ENCODE data around the gene NDUFAF5.
"Not testable (repeated sequence)": the region's sequence is repeated elsewhere in the genome, so short reads cannot be mapped to it uniquely, and the experiment has no call there.

The NDUFAF5 gene

DNA sequence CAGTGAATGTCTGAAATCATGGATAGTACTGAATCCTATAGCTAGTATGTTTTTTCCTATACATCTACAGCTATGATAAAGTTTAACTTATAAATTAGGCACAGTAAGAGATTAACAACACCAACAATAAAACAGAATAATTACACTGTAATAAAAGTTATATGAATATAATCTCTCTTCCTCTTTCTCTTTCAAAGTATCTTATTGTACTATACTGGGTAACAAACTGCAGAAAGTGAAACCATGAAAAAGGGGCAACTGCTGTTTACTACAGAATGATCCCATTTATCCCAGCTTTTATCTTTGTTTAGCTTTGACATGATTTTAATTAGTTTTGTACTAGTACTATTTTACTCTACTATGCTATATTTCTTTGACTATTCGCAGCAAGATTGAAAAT, 25.9 kb upstream of the NDUFAF5 start:
- DNase-seq (ENCODE audit: low spot score), result no peak
- TF ChIP-seq, protein P1, sequence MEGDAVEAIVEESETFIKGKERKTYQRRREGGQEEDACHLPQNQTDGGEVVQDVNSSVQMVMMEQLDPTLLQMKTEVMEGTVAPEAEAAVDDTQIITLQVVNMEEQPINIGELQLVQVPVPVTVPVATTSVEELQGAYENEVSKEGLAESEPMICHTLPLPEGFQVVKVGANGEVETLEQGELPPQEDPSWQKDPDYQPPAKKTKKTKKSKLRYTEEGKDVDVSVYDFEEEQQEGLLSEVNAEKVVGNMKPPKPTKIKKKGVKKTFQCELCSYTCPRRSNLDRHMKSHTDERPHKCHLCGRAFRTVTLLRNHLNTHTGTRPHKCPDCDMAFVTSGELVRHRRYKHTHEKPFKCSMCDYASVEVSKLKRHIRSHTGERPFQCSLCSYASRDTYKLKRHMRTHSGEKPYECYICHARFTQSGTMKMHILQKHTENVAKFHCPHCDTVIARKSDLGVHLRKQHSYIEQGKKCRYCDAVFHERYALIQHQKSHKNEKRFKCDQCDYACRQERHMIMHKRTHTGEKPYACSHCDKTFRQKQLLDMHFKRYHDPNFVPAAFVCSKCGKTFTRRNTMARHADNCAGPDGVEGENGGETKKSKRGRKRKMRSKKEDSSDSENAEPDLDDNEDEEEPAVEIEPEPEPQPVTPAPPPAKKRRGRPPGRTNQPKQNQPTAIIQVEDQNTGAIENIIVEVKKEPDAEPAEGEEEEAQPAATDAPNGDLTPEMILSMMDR (IDR thresholded peaks at IDR 0.05; ENCODE audit: extremely low read depth, insufficient read depth, missing control alignments), result no peak
- in situ Hi-C loops (cut with MboI; ENCODE audit: low pct_unique_long_range_greater_than_20kb, low sequenced_read_pairs, unreplicated experiment), result loop anchor here (25.0 kb wide), 2 partner anchors 297 to 647 kb away; no protein-coding TSS in a partner anchor

DNA sequence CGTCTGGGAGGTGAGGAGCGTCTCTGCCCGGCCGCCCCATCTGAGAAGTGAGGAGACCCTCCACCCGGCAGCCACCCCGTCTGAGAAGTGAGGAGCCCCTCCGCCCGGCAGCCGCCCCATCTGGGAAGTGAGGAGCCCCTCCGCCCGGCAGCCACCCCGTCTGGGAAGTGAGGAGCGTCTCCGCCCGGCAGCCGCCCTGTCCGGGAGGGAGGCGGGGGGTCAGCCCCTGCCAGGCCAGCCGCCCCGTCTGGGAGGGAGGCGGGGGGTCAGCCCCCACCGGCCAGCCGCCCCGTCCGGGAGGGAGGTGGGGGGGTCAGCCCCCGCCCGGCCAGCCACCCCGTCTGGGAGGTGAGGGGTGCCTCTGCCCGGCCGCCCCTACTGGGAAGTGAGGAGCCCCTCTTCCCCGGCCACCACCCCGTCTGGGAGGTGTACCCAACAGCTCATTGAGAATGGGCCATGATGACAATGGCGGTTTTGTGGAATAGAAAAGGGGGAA, 24.3 kb upstream of the NDUFAF5 start:
- not testable (repeated sequence) for DNase-seq (ENCODE audit: low spot score)
- in situ Hi-C loops (cut with MboI; ENCODE audit: low pct_unique_long_range_greater_than_20kb, low sequenced_read_pairs, unreplicated experiment), result loop anchor here (25.0 kb wide), 2 partner anchors 298 to 648 kb away; no protein-coding TSS in a partner anchor

DNA sequence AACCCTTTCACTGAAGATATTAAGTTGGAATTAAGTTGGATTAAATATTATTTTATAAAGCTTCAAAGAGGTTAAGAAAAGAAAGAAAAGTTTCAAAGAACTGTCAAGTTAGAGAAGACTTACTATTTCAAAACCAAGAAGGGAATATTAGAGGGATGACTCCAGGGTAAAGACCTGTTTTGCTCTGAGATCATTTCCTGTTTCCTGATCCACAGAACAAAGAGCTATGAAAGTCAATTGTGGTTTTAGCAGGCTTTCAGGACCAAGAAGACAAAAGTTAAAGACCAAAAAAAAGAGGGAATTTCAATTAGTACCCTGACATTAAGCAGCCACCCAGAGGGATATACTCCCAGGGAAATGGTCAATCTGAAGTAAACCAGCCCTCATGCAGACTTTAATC, 19.5 kb upstream of the NDUFAF5 start:
- no peak for DNase-seq (ENCODE audit: low spot score)
- TF ChIP-seq, protein P1 (IDR thresholded peaks at IDR 0.05; ENCODE audit: extremely low read depth, insufficient read depth, missing control alignments), result no peak
- in situ Hi-C loops (cut with MboI; ENCODE audit: low pct_unique_long_range_greater_than_20kb, low sequenced_read_pairs, unreplicated experiment), result loop anchor here (25.0 kb wide), 2 partner anchors 303 to 653 kb away; no protein-coding TSS in a partner anchor

DNA sequence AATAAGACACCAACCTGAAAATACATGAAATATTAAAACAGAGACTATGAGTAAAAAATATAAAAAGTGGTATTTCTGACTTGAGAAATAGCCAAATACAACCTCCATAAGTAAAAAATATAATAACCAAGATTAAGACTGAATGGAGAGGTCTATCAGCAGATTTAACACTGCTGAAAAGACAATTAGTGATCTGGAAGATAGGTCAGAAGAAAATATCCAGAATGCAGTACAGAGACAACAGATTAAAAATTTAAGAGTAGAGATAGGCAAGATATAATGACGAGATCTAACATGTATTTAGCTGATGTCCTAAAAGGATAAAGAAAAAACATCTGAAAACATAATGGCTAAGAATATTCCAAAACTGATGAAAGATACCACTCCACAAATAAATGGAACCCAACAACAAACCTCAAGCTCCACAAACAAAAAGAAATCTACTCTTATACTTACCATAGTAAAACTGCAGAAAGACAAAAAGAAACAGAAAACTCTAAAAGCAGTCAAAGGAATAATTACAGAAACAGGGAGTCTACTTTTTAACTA, 18.9 kb upstream of the NDUFAF5 start:
- TF ChIP-seq, protein P1 (IDR thresholded peaks at IDR 0.05; ENCODE audit: extremely low read depth, insufficient read depth, missing control alignments), result no peak
- in situ Hi-C loops (cut with MboI; ENCODE audit: low pct_unique_long_range_greater_than_20kb, low sequenced_read_pairs, unreplicated experiment), result loop anchor here (25.0 kb wide), 2 partner anchors 304 to 654 kb away; no protein-coding TSS in a partner anchor
- DNase-seq (ENCODE audit: low spot score), result no peak

DNA sequence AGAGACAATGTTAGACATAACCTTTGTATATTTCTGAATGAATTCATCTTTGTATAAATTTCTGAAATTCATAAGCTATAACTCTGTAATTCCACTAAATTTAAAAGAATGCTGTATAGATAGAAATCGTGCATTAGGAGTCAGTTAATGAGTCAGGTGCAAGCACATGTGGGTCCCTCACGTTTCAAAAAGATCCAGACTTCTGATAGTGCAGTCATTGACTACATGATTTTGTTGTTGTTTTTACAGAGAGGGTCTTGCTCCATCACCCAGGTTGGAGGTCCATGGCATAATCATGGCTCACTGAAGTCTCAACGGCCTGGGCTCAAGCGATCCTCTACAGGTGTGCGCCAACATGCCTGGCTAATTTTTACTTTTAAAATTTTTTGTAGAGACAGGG, 14.7 kb upstream of the NDUFAF5 start:
- in situ Hi-C loops (cut with MboI; ENCODE audit: low pct_unique_long_range_greater_than_20kb, low sequenced_read_pairs, unreplicated experiment), result loop anchor here (25.0 kb wide), 2 partner anchors 308 to 658 kb away; no protein-coding TSS in a partner anchor
- TF ChIP-seq, protein P1 (IDR thresholded peaks at IDR 0.05; ENCODE audit: extremely low read depth, insufficient read depth, missing control alignments), result no peak

DNA sequence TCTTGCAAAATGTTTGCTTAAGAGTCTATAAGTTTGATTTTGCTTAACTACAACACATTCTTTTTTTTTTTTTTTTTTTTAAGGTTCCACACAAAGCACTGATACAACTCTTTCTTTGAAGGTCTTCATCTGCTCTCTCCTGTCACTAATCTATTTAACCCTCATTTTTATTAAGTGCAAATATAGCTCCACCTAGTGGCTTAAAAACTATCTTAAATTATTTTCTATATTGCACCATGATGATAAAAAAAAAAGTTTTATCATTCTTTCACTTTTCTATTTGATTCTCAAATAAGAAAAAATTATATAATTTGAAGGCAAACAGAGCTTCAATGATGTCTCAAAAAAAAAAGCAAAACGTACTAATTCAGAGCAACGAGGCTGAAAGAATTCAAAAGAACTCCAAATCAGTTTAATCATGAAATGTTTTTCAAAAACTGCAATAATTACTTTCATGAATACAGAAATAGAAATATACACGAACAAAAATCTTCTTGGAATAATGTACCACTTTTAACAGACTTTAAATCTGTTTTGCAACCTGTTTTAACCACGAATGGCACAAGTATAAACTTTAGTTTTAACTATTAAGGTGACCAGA, 12.9 kb upstream of the NDUFAF5 start:
- in situ Hi-C loops (cut with MboI; ENCODE audit: low pct_unique_long_range_greater_than_20kb, low sequenced_read_pairs, unreplicated experiment), result loop anchor here (25.0 kb wide), 2 partner anchors 310 to 660 kb away; no protein-coding TSS in a partner anchor
- TF ChIP-seq, protein P1 (IDR thresholded peaks at IDR 0.05; ENCODE audit: extremely low read depth, insufficient read depth, missing control alignments), result no peak
- DNase-seq (ENCODE audit: low spot score), result no peak

More for the DNA sequence above, 14.7 kb upstream of the NDUFAF5 start:
- DNase-seq (ENCODE audit: low spot score), result no peak

DNA sequence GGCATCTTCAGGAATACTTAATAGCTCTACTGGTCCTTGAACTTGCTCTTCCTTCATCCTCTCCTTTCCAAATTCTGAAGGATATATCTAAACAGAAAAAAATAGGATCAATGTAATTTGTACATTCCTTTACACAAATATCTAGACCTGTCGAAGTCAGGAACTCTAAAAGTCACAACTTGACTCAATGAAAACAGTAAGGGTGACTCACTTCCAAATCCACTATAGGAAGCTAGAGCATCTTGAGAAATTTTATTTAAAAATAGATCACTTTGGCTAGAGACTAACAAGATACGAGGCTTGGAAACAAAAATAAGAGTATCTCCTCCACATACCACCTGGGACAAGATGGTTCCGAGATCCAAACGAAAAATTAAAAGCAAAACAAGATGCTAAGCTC, 12.3 kb upstream of the NDUFAF5 start:
- TF ChIP-seq, protein P1 (IDR thresholded peaks at IDR 0.05; ENCODE audit: extremely low read depth, insufficient read depth, missing control alignments), result no peak
- no peak for DNase-seq (ENCODE audit: low spot score)
- in situ Hi-C loops (cut with MboI; ENCODE audit: low pct_unique_long_range_greater_than_20kb, low sequenced_read_pairs, unreplicated experiment), result loop anchor here (25.0 kb wide), 2 partner anchors 310 to 660 kb away; no protein-coding TSS in a partner anchor
